ENCODE results near the gene PPA1. TPM values are rescaled to one million over a fixed set of nuclear protein-coding genes. Genes with fewer than 3 reads are reported as not detected.

PPA1 gene
- polyA plus RNA-seq, 1 donor from 2014 or later, result 402 TPM

- H3K9ac ChIP-seq (ENCODE audit: low read length), result no peak overlapping the region
- no peak overlapping the region for H3K27ac ChIP-seq (ENCODE audit: low read length)
- H3K9me3 ChIP-seq (ENCODE audit: low read length), result no peaks in the 10 kb centered on the region
- TF ChIP-seq EZH2 (IDR thresholded peaks at IDR 0.05; ENCODE audit: borderline replicate concordance, insufficient read depth, low read length, poor library complexity, severe bottlenecking) (no peak), EP300 (conservative IDR thresholded peaks at IDR 0.05; ENCODE audit: poor library complexity, severe bottlenecking) (no peak), REST (IDR thresholded peaks at IDR 0.05; ENCODE audit: borderline replicate concordance) (no peak), POLR2AphosphoS5 (IDR thresholded peaks at IDR 0.05) (no peak), RAD21 (conservative IDR thresholded peaks at IDR 0.05) (no peak), CTCF (IDR thresholded peaks at IDR 0.05; ENCODE audit: poor library complexity, severe bottlenecking) (no peak), SMC3 (conservative IDR thresholded peaks at IDR 0.05; ENCODE audit: poor library complexity) (no peak), TAF1 (IDR thresholded peaks at IDR 0.05; ENCODE audit: low read depth) (no peak), MXI1 (conservative IDR thresholded peaks at IDR 0.05; ENCODE audit: poor library complexity, severe bottlenecking) (no peak)
- H3K27me3 ChIP-seq (ENCODE audit: insufficient read depth, low read depth, low read length), result no peaks in the 10 kb centered on the region
- no peaks in the 10 kb centered on the region for H3K79me2 ChIP-seq (replicated peaks; ENCODE audit: insufficient read depth, low read length)
- H4K20me1 ChIP-seq (ENCODE audit: insufficient read depth), result no peaks in the 10 kb centered on the region
- H3K36me3 ChIP-seq (ENCODE audit: insufficient read depth, low read length), result no peaks in the 10 kb centered on the region
- H3K4me3 ChIP-seq (ENCODE audit: low read length), result no peak overlapping the region
- no peaks in the 10 kb centered on the region for H3K9me2 ChIP-seq (ENCODE audit: insufficient read depth, low read length)
- H3K4me2 ChIP-seq (ENCODE audit: low read length), result no peak overlapping the region
- no peak overlapping the region for H2AFZ ChIP-seq (ENCODE audit: low read depth, low read length)
- no peaks in the 10 kb centered on the region for H3F3A ChIP-seq (ENCODE audit: insufficient read depth, low read length, poor library complexity, severe bottlenecking)
Measured at GRCh38 chr10:70256463-70256862, 23.2 kb upstream of the PPA1 start.

GRCh38 chr10:70255329-70256299 lies 22.4 kb upstream of the PPA1 start:
- H3K27me3 ChIP-seq (ENCODE audit: insufficient read depth, low read depth, low read length), result no peaks in the 10 kb centered on the region
- TF ChIP-seq RAD21 (conservative IDR thresholded peaks at IDR 0.05) (no peak), TAF1 (IDR thresholded peaks at IDR 0.05; ENCODE audit: low read depth) (no peak), EZH2 (IDR thresholded peaks at IDR 0.05; ENCODE audit: borderline replicate concordance, insufficient read depth, low read length, poor library complexity, severe bottlenecking) (no peak), EP300 (conservative IDR thresholded peaks at IDR 0.05; ENCODE audit: poor library complexity, severe bottlenecking) (no peak), CTCF (IDR thresholded peaks at IDR 0.05; ENCODE audit: poor library complexity, severe bottlenecking) (no peak), POLR2AphosphoS5 (IDR thresholded peaks at IDR 0.05) (no peak), SMC3 (conservative IDR thresholded peaks at IDR 0.05; ENCODE audit: poor library complexity) (no peak), REST (IDR thresholded peaks at IDR 0.05; ENCODE audit: borderline replicate concordance) (no peak), MXI1 (conservative IDR thresholded peaks at IDR 0.05; ENCODE audit: poor library complexity, severe bottlenecking) (no peak)
- no peaks in the 10 kb centered on the region for H3K36me3 ChIP-seq (ENCODE audit: insufficient read depth, low read length)
- H3K9me2 ChIP-seq (ENCODE audit: insufficient read depth, low read length), result no peaks in the 10 kb centered on the region
- H3K4me2 ChIP-seq (ENCODE audit: low read length), result no peak overlapping the region
- no peaks in the 10 kb centered on the region for H4K20me1 ChIP-seq (ENCODE audit: insufficient read depth)
- no peak overlapping the region for H2AFZ ChIP-seq (ENCODE audit: low read depth, low read length)
- no peak overlapping the region for H3K27ac ChIP-seq (ENCODE audit: low read length)
- no peaks in the 10 kb centered on the region for H3K79me2 ChIP-seq (replicated peaks; ENCODE audit: insufficient read depth, low read length)
- H3K4me3 ChIP-seq (ENCODE audit: low read length), result no peak overlapping the region
- no peaks in the 10 kb centered on the region for H3F3A ChIP-seq (ENCODE audit: insufficient read depth, low read length, poor library complexity, severe bottlenecking)
- H3K9me3 ChIP-seq (ENCODE audit: low read length), result no peaks in the 10 kb centered on the region
- H3K9ac ChIP-seq (ENCODE audit: low read length), result no peak overlapping the region

All from neural cell (in vitro differentiated cells).